Activated CD8-positive, alpha-beta T cell treated with anti-CD3 and anti-CD28 coated beads for 36 hours (primary cell): ENCODE data around the gene RMND5B. TPM values are rescaled to one million over a fixed set of nuclear protein-coding genes. Genes with fewer than 3 reads are reported as not detected.
A peak's percentile ranks its signal among the peaks of the same experiment; 100 is the strongest.

ENCODE experiments used
- ATAC-seq: fragments of 200-7000 bp; cut with Tn5 transposase; one replicate; pipeline ENCODE4 v1.10.0; 2021; ENCODE audit warnings: mild to moderate bottlenecking, moderate library complexity
- CTCF ChIA-PET: fragments of 350-600 bp; sonication (Branson Sonifier 250); formaldehyde crosslinking; loops from one replicate; lab custom pipeline; 2021; ENCODE audit warnings: antibody characterized with exemption; lab: Charles Lee
- POLR2A ChIA-PET: fragments of 350-600 bp; sonication (Branson Sonifier 250); formaldehyde crosslinking; loops from one replicate; lab custom pipeline; 2021; ENCODE audit warnings: antibody characterized with exemption; lab: Charles Lee
- DNase-seq: peaks from one replicate; pipeline ENCODE4 v3.0.0-alpha.2; 2020
- H3K27ac Mint-ChIP-seq: one replicate; pipeline ENCODE4 v1.8.0; 2021; ENCODE audit warnings: mild to moderate bottlenecking, mixed read lengths
- H3K27me3 Mint-ChIP-seq: one replicate; pipeline ENCODE4 v1.8.0; 2021; ENCODE audit warnings: mixed read lengths
- H3K36me3 Mint-ChIP-seq: one replicate; pipeline ENCODE4 v1.8.0; 2021; ENCODE audit warnings: low read depth, mixed read lengths
- H3K4me1 Mint-ChIP-seq: one replicate; pipeline ENCODE4 v1.8.0; 2021; ENCODE audit warnings: low read depth, mixed read lengths
- H3K4me3 Mint-ChIP-seq: one replicate; pipeline ENCODE4 v1.8.0; 2021; ENCODE audit warnings: mild to moderate bottlenecking, moderate library complexity, mixed read lengths
- H3K9me3 Mint-ChIP-seq: one replicate; pipeline ENCODE4 v1.8.0; 2021; ENCODE audit warnings: mixed read lengths
- intact Hi-C: fragments of 100-400 bp; cut with micrococcal nuclease; formaldehyde crosslinking; loops from one replicate; pipeline ENCODE4 v1.10.0; 2022
- total RNA-seq, 2 experiments: library from RNA; stranded (reverse); gene quantifications; one replicate each; pipeline ENCODE4 v1.2.3, GENCODE V29; 2021
- TF ChIP-seq, protein P1 (sequence below): fragments of 200-600 bp; IDR thresholded peaks from one replicate; pipeline ENCODE4 v1.8.0; 2022; ENCODE audit warnings: antibody characterized with exemption, mild to moderate bottlenecking

Gene RMND5B
- total RNA-seq, 2 experiments from 2014 or later, result 32.9 to 33.4 TPM

GRCh38 chr5:178141550-178141949 lies 10.7 kb downstream of the RMND5B start:
- no peak overlapping the region for H3K27ac Mint-ChIP-seq
- H3K4me3 Mint-ChIP-seq, result no peak overlapping the region
- TF ChIP-seq, protein P1, sequence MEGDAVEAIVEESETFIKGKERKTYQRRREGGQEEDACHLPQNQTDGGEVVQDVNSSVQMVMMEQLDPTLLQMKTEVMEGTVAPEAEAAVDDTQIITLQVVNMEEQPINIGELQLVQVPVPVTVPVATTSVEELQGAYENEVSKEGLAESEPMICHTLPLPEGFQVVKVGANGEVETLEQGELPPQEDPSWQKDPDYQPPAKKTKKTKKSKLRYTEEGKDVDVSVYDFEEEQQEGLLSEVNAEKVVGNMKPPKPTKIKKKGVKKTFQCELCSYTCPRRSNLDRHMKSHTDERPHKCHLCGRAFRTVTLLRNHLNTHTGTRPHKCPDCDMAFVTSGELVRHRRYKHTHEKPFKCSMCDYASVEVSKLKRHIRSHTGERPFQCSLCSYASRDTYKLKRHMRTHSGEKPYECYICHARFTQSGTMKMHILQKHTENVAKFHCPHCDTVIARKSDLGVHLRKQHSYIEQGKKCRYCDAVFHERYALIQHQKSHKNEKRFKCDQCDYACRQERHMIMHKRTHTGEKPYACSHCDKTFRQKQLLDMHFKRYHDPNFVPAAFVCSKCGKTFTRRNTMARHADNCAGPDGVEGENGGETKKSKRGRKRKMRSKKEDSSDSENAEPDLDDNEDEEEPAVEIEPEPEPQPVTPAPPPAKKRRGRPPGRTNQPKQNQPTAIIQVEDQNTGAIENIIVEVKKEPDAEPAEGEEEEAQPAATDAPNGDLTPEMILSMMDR, result no peak
- intact Hi-C loops, result no loop called here
- CTCF ChIA-PET, result interaction anchor here (1.5 to 20.3 kb wide), 3 partner anchors 10 to 67 kb away, joined by 5 to 319 read pairs (median 9); partner anchors contain the start of gene RMND5B
- DNase-seq (no peak), ATAC-seq (no peak)
- H3K27me3 Mint-ChIP-seq, result no peaks in the 10 kb centered on the region
- no peaks in the 10 kb centered on the region for H3K9me3 Mint-ChIP-seq
- H3K36me3 Mint-ChIP-seq, result peaks cover 29% of the 10 kb centered on the region
- peaks cover 11% of the 10 kb centered on the region for H3K4me1 Mint-ChIP-seq
- POLR2A ChIA-PET, result no interaction called here

DNA sequence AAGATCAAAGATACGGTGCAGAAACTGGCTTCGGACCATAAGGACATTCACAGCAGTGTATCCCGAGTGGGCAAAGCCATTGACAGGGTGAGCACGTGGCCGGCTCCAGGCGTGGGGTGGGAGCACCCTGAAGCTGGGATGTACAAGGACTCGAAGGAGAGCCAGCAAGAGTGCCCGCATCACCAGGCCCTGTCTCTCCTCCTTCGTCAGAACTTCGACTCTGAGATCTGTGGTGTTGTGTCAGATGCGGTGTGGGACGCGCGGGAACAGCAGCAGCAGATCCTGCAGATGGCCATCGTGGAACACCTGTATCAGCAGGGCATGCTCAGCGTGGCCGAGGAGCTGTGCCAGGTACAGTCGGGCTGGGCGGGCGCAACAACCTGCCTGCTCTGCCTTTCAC lies 11.8 kb downstream of the RMND5B start:
- Mint-ChIP-seq H3K27ac (no peak overlapping the region), H3K36me3 (peaks cover 38% of the 10 kb centered on the region), H3K27me3 (no peaks in the 10 kb centered on the region), H3K4me1 (peaks cover 12% of the 10 kb centered on the region), H3K9me3 (no peaks in the 10 kb centered on the region), H3K4me3 (no peak overlapping the region)
- no peak for ATAC-seq
- ChIA-PET POLR2A (interaction anchor here (1.2 to 3.0 kb wide), 2 partner anchors 10 to 22 kb away, joined by 3 to 14 read pairs; partner anchors contain the start of gene NHP2), CTCF (interaction anchor here (1.8 to 20.3 kb wide), 3 partner anchors 11 to 68 kb away, joined by 5 to 319 read pairs (median 84); partner anchors contain the start of gene RMND5B)
- intact Hi-C loops, result no loop called here
- no peak for DNase-seq
- TF ChIP-seq, protein P1, result no peak

GRCh38 chr5:178143246-178143645 lies 12.4 kb downstream of the RMND5B start:
- no peak for ATAC-seq
- intact Hi-C loops, result no loop called here
- Mint-ChIP-seq H3K9me3 (no peaks in the 10 kb centered on the region), H3K4me3 (no peak overlapping the region), H3K27me3 (no peaks in the 10 kb centered on the region), H3K27ac (peak overlapping the region; percentile 20), H3K4me1 (peaks cover 14% of the 10 kb centered on the region), H3K36me3 (peaks cover 41% of the 10 kb centered on the region)
- POLR2A ChIA-PET, result interaction anchor here (1.0 to 3.0 kb wide), 3 partner anchors 9 to 22 kb away, joined by 3 to 14 read pairs (median 4); partner anchors contain the start of gene NHP2
- no peak for DNase-seq
- TF ChIP-seq, protein P1, result no peak
- CTCF ChIA-PET, result interaction anchor here (1.8 to 20.3 kb wide), 4 partner anchors 7 to 68 kb away, joined by 5 to 319 read pairs (median 48); partner anchors contain the start of gene RMND5B

DNA sequence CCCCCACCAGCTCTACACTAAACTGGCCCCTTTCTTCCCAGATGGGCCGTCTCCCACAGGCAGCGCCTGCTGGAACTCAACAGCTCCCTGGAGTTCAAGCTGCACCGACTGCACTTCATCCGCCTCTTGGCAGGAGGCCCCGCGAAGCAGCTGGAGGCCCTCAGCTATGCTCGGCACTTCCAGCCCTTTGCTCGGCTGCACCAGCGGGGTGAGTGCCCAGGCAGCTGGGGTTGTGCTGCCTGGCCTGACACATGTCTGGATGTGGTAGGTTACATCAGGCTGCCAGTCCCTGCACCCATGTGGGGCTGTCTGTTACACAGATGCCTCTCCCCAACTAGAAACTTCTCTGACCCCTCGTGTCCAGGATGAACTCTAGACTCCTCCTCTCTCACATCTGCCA lies 13.1 kb downstream of the RMND5B start:
- Mint-ChIP-seq H3K27ac (peak overlapping the region; percentile 58), H3K36me3 (peaks cover 44% of the 10 kb centered on the region), H3K9me3 (no peaks in the 10 kb centered on the region), H3K27me3 (no peaks in the 10 kb centered on the region), H3K4me1 (peaks cover 18% of the 10 kb centered on the region), H3K4me3 (no peak overlapping the region)
- no peak for DNase-seq
- CTCF ChIA-PET, result interaction anchor here (2.7 to 20.3 kb wide), 3 partner anchors 8 to 69 kb away, joined by 13 to 319 read pairs (median 84); no protein-coding TSS in a partner anchor
- no peak for ATAC-seq
- TF ChIP-seq, protein P1, result no peak
- POLR2A ChIA-PET, result interaction anchor here (1.0 to 3.0 kb wide), 3 partner anchors 9 to 28 kb away, joined by 4 to 14 read pairs (median 5); partner anchors contain the start of gene NHP2
- intact Hi-C loops, result no loop called here
